Fibroblast of lung (primary cell): ENCODE results near the gene FAM151A. TPM values are rescaled to one million over a fixed set of nuclear protein-coding genes. Genes with fewer than 3 reads are reported as not detected.

ENCODE experiments used
- DNase-seq, 2 donors: peaks; one replicate each; pipeline versions ENCODE4 v3.0.0 to v3.0.0-alpha.2; 2010; ENCODE audit warnings: low read depth in 2 of 2
- H2AFZ ChIP-seq: 2 replicates; pipeline ENCODE4 v1.5.1; 2012; ENCODE audit warnings: low read length, control low read depth, inconsistent platforms
- H3K27ac ChIP-seq: 2 replicates; pipeline ENCODE4 v1.5.1; 2011; ENCODE audit warnings: low read length, control low read depth; ENCODE audit not compliant: insufficient read depth
- H3K27me3 ChIP-seq: 2 replicates; pipeline ENCODE4 v1.5.1; 2011; ENCODE audit warnings: mild to moderate bottlenecking, low read length; ENCODE audit not compliant: control insufficient read depth, insufficient read depth
- H3K36me3 ChIP-seq: 2 replicates; pipeline ENCODE4 v1.5.1; 2011; ENCODE audit warnings: low read length; ENCODE audit not compliant: control insufficient read depth, insufficient read depth
- H3K4me1 ChIP-seq: 2 replicates; pipeline ENCODE4 v1.5.1; 2011; ENCODE audit warnings: low read length; ENCODE audit not compliant: control insufficient read depth, insufficient read depth; ENCODE audit errors: extremely low read depth
- H3K4me2 ChIP-seq: 2 replicates; pipeline ENCODE4 v1.5.1; 2011; ENCODE audit warnings: low read length, control low read depth; ENCODE audit not compliant: insufficient read depth; ENCODE audit errors: extremely low read depth
- H3K4me3 ChIP-seq, 4 experiments: fragments of 200-600 bp in 1 of 4; sonication (generic) in 1 of 4; replicated peaks in 1 of 4; 2 replicates each; pipeline ENCODE4 v1.5.1; 2011 to 2016; ENCODE audit warnings: low read length in 4 of 4, low read depth in 3 of 4, mild to moderate bottlenecking in 3 of 4, control low read depth in 2 of 4, inconsistent platforms in 1 of 4, mixed read lengths in 1 of 4; ENCODE audit not compliant: insufficient read depth in 1 of 4; ENCODE audit errors: control extremely low read depth in 1 of 4
- H3K79me2 ChIP-seq: 2 replicates; pipeline ENCODE4 v1.5.1; 2012; ENCODE audit warnings: mild to moderate bottlenecking, low read length, inconsistent platforms; ENCODE audit not compliant: control insufficient read depth, insufficient read depth
- H3K9ac ChIP-seq: 2 replicates; pipeline ENCODE4 v1.5.1; 2011; ENCODE audit warnings: mild to moderate bottlenecking, low read length, control low read depth; ENCODE audit not compliant: insufficient read depth
- H3K9me3 ChIP-seq: 2 replicates; pipeline ENCODE4 v1.5.1; 2012; ENCODE audit warnings: low read depth, low read length; ENCODE audit not compliant: control insufficient read depth, insufficient read depth
- H4K20me1 ChIP-seq: 2 replicates; pipeline ENCODE4 v1.5.1; 2011; ENCODE audit warnings: low read length; ENCODE audit not compliant: control insufficient read depth, insufficient read depth; ENCODE audit errors: extremely low read depth
- EZH2 ChIP-seq: IDR thresholded peaks from 2 replicates; pipeline ENCODE4 v1.5.1; 2012; ENCODE audit warnings: low read length, control low read depth, mild to moderate bottlenecking; ENCODE audit errors: missing control alignments
- polyA plus RNA-seq, 2 donors: library from polyadenylated mRNA; depleted of rRNA in 1 of 2; stranded (reverse) in 1 of 2; unstranded in 1 of 2; fragments of >200 nt; gene quantifications; 2 replicates each; pipeline ENCODE4 v1.2.1, GENCODE V29; 2011 to 2012; ENCODE audit warnings: missing spikeins in 1 of 2
- total RNA-seq: library from RNA; depleted of rRNA; stranded (reverse); fragments of >200 nt; gene quantifications from 2 replicates; pipeline ENCODE4 v1.2.1, GENCODE V29; 2014
- TF ChIP-seq, protein P1 (sequence below), 2 donors: IDR thresholded peaks in 1 of 2; conservative IDR thresholded peaks in 1 of 2; 1 replicate in 1 of 2; 2 replicates in 1 of 2; pipeline ENCODE4 v1.5.1; 2011 to 2012; ENCODE audit warnings: low read length in 2 of 2, control low read depth in 1 of 2, inconsistent platforms in 1 of 2, low read depth in 1 of 2, mild to moderate bottlenecking in 1 of 2

Gene FAM151A
- total and polyA plus RNA-seq, 2 donors (not counting 1 experiment from before 2014, with no cell fraction given), result not detected

DNA sequence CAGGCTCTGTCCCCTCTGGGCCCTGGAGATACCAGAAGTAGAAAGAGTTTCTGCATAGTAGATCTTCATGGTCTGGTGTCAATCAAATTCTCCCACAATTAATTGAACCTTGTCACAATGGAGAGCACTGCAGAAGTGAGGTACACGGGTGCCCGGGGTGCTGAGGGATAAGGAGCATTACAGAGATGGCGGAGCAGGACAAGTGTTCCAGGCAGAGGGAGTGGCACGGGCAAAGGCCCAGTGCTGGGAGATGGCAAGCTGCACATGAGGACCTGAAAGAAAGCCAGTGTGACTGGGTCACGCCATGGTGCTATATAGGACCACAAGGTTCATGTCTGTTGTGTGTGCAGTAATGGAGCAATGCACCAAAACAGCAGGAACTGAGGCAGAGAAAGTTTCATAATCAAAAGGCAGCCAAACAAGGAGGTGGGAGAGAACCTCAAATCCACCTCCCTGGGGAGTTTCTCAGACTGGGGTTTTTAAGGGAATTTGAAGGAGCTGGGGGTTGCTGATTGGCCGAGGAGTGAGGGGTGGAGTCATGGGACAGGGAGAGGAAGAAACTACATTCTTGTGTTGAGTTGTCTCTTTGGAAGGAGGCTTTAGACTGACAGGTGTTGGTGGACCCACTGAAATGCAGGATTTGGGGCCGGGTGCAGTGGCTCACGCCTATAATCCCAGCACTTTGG lies 47.6 kb downstream of the FAM151A start:
- TF ChIP-seq, protein P1, sequence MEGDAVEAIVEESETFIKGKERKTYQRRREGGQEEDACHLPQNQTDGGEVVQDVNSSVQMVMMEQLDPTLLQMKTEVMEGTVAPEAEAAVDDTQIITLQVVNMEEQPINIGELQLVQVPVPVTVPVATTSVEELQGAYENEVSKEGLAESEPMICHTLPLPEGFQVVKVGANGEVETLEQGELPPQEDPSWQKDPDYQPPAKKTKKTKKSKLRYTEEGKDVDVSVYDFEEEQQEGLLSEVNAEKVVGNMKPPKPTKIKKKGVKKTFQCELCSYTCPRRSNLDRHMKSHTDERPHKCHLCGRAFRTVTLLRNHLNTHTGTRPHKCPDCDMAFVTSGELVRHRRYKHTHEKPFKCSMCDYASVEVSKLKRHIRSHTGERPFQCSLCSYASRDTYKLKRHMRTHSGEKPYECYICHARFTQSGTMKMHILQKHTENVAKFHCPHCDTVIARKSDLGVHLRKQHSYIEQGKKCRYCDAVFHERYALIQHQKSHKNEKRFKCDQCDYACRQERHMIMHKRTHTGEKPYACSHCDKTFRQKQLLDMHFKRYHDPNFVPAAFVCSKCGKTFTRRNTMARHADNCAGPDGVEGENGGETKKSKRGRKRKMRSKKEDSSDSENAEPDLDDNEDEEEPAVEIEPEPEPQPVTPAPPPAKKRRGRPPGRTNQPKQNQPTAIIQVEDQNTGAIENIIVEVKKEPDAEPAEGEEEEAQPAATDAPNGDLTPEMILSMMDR (conservative IDR thresholded peaks at IDR 0.05 in 1 of 2, IDR thresholded peaks at IDR 0.05 in 1 of 2; ENCODE audit: low read depth in 1 of 2, low read length in 2 of 2), result no peak
- no peak for TF ChIP-seq EZH2
- Histone ChIP-seq H2AFZ (no peak overlapping the region), H3K4me2 (no peak overlapping the region), H3K9me3 (no peaks in the 10 kb centered on the region), H3K27me3 (no peaks in the 10 kb centered on the region), H3K4me3 (no peak overlapping the region), H3K4me1 (no peaks in the 10 kb centered on the region), H4K20me1 (no peaks in the 10 kb centered on the region), H3K79me2 (no peaks in the 10 kb centered on the region), H3K27ac (no peak overlapping the region), H3K9ac (no peak overlapping the region), H3K36me3 (no peaks in the 10 kb centered on the region)
- DNase-seq, result no peak

DNA sequence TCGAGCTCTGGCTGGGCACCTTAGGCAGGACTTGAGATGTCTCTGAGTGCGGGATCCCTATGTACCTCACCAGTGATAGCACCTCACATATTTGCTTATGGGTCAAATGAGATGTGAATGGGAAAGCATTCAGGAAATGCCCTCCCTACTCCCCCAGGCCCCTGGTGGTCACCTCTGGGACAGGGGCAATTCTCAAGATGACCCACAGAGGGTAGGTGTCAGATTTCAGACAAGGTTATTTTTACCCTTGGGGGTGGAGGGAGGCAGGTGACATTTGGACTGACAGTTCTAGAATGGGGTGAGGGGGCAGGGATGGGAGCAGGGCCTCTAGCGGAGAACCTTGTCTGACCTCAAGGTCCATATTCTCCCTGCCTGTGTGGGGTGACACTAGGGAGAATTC lies 48.2 kb downstream of the FAM151A start:
- Histone ChIP-seq H3K9ac (no peak overlapping the region), H2AFZ (no peak overlapping the region), H3K79me2 (no peaks in the 10 kb centered on the region), H3K4me1 (no peaks in the 10 kb centered on the region), H3K9me3 (no peaks in the 10 kb centered on the region), H3K27ac (no peak overlapping the region), H4K20me1 (no peaks in the 10 kb centered on the region), H3K36me3 (no peaks in the 10 kb centered on the region), H3K4me3 (no peak overlapping the region), H3K4me2 (no peak overlapping the region), H3K27me3 (no peaks in the 10 kb centered on the region)
- no peak for DNase-seq
- TF ChIP-seq EZH2, result no peak
- TF ChIP-seq, protein P1 (conservative IDR thresholded peaks at IDR 0.05 in 1 of 2, IDR thresholded peaks at IDR 0.05 in 1 of 2; ENCODE audit: low read depth in 1 of 2, low read length in 2 of 2), result no peak

DNA sequence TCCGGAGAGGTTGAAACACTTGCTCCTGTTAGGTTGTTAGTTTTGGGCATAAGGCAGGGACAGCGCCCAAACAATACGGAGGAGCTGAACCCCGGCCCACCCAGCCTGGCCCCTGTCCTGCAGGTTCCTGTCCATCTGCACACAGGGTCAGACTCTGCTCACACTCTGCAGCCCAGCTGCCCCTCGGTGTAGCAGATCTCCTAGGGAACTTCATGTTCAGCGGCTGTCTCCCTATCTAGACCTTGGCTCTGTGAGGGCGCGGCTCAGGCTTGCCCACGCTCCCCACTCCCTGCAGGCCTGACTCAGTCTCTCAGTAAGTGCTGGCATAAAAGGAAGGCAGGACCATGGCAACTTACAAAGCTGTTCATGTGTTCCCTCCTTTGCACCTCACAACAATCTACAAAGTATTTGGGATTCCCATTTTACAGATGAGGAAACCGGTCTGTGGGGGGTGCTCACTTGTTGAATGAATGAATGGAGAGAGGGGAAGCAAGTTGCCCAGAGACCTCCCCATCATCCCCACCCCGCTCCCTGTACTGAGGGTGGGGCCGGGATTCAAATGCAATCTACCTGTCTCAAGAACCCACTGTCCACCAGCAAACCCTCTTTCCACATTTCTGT lies 49.1 kb downstream of the FAM151A start:
- TF ChIP-seq, protein P1 (conservative IDR thresholded peaks at IDR 0.05 in 1 of 2, IDR thresholded peaks at IDR 0.05 in 1 of 2; ENCODE audit: low read depth in 1 of 2, low read length in 2 of 2), result no peak
- no peak for TF ChIP-seq EZH2
- DNase-seq, result no peak

More for the DNA sequence above, 49.1 kb downstream of the FAM151A start:
- H3K27ac ChIP-seq, result no peak overlapping the region
- no peak overlapping the region for H3K9ac ChIP-seq
- H3K79me2 ChIP-seq, result no peaks in the 10 kb centered on the region
- H3K27me3 ChIP-seq, result no peaks in the 10 kb centered on the region
- no peaks in the 10 kb centered on the region for H4K20me1 ChIP-seq
- H3K4me2 ChIP-seq, result no peak overlapping the region
- no peak overlapping the region for H2AFZ ChIP-seq
- H3K4me1 ChIP-seq, result no peaks in the 10 kb centered on the region
- H3K9me3 ChIP-seq, result no peaks in the 10 kb centered on the region
- H3K4me3 ChIP-seq, result no peak overlapping the region
- no peaks in the 10 kb centered on the region for H3K36me3 ChIP-seq
